ENCODE results near the gene KCNIP4.
"Not testable (repeated sequence)": the region's sequence is repeated elsewhere in the genome, so short reads cannot be mapped to it uniquely, and the experiment has no call there.

KCNIP4 gene

GRCh38 chr4:21385706-21386105 is 562.9 kb downstream of the KCNIP4 start:
- in situ Hi-C loops (cut with HindIII; ENCODE audit: low sequenced_read_pairs): no loop called here

DNA sequence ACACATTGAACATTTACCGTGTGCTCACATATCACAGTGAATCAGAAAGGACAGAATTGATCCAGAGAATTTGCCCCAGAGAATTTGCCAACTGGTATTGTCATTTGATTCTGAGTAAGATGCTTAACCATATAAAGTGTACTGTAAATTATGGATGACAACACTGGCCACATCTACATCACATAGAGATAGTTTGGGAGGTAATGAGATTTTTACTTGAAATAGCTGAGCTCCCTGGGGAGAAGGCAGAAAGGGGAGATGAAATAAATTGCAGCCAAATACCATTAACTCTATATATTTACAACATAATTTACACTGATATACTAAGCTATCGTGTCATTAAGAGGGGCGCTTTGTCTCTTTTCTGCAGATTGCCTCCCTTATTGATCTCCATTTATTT is 564.0 kb downstream of the KCNIP4 start:
- in situ Hi-C loops (cut with HindIII; ENCODE audit: low sequenced_read_pairs): no loop called here

- in situ Hi-C loops (cut with HindIII; ENCODE audit: low sequenced_read_pairs): no loop called here
Measured at GRCh38 chr4:21380861-21381260, 567.7 kb downstream of the KCNIP4 start.

- in situ Hi-C loops (cut with HindIII; ENCODE audit: low sequenced_read_pairs): no loop called here
Measured at GRCh38 chr4:21377046-21377445, 571.5 kb downstream of the KCNIP4 start.

DNA sequence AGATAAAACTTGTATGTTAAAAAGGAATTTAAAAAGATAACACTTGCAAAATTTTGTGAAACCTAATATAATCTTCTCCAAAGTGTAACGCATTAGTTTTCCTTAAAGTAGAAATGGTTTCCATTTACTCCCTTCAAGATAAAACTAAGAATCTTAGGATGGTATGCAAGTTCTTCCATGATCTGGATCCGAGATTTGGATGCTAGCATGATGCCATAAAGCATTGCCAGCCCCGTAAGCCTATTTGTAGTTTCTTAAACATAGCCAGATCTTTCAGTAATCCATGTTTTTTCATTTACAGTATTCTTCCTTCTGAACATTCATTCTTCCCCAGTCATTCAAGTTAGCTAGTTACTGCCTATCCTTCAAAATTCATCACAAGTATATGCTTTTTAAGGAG is 572.4 kb downstream of the KCNIP4 start:
- in situ Hi-C loops (cut with HindIII; ENCODE audit: low sequenced_read_pairs): no loop called here

DNA sequence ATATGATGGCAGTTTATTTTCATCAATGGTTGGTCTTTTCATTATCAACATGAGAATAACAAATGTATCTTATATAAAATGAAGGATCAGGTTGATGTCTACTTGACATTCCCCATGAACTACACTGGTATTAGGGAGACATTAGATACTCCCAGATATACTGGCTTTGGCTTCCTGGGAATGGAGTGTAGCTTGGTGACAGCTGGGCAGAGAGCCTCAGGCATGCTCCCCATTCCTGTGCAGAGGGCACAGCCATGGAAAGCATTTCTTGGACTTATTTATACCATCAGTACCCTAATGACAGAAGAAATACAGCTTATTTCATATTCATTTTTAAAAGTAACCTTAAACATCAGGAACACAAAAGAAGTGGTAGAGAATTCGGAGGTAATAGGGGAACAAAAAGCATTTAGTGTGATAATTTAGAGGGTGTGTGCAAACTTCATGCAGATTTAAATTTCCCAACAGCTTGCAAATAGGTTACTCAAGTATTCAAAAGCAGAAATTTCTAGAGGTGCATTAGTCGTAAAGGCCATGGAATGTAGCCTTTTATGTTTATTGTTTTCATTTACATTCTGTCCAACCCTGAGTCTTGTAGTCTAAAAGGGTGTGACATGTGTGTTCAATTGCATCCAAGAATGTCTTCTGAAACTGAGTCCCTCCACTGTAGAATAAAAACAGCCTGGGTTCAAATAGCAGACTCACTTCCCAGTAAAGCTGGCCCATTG is 573.8 kb downstream of the KCNIP4 start:
- in situ Hi-C loops (cut with HindIII; ENCODE audit: low sequenced_read_pairs): no loop called here

- in situ Hi-C loops (cut with HindIII; ENCODE audit: low sequenced_read_pairs): no loop called here
Measured at GRCh38 chr4:21367567-21367966, 581.0 kb downstream of the KCNIP4 start.

DNA sequence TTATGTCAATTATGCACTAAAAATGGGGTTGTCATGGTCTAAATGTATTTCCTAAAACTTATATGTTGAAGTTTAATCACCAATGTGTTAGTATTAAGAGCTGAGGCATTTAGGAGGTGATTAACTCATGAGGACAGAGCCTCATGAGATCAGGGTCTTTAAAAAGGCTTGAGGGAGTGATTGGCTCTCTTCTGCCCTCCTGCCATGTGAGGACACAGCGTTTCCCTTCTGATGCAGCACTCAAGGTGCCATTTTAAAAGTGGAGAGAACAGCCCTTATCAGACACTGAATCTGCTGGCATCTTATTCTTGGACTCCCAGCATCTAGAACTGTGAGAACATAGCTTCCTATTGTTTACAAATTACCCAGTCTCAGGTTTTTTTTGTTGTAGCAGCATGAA is 581.7 kb downstream of the KCNIP4 start:
- in situ Hi-C loops (cut with HindIII; ENCODE audit: low sequenced_read_pairs): no loop called here

DNA sequence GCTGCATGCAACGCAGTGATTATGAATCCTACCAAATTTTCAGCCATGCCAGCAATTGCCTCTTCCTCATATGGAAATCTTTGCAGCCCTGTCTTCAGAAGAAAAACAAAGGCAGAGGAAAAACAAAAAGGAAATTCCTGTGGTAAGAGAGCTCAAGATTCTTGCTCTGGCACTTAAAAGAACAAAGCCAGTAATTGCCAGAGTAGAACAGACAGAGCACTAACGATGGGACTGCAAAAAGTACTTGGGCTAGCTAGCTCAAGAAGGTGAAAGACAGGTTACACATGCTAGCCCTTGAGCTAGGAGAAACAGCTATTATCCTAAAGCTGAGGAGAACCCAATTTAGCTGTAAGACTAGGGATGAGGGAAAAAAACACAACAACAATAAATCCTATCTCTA is 582.3 kb downstream of the KCNIP4 start:
- in situ Hi-C loops (cut with HindIII; ENCODE audit: low sequenced_read_pairs): no loop called here

DNA sequence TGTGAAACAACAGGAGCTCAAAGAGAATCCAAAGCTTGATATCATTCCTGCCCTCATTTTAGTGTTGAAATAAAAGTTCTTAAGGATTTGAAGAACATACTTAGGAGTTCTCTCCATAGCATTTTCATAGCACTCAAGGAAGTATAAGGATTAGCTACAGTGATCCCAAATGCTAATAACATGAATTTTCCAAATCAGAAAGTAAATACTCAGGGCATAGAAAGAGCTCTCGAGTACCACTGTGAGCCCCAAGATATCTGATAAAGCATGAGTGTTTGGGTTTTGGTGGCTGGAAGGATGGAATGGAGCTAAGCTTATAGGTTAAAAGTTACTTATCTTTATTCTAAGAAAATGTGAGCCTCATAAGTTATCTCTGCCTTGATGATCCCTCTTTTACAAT is 584.9 kb downstream of the KCNIP4 start:
- in situ Hi-C loops (cut with HindIII; ENCODE audit: low sequenced_read_pairs): no loop called here

DNA sequence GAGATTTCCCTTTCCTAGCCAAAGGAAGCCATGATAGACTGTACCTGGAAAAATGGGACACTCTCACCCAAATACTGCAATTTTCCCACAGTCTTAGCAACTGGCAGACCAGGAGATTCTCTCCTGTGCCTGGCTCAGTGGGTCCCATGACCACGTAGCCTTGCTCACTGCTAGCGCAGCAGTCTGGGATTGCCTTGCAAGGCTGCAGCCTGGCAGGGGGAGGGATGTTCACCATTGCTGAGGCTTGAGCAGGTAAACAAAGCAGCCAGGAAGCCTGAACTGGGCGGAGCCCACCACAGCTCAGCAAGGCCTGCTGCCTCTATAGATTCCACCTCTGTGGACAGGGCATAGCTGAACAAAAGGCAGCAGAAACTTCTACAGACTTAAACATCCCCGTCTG is 596.2 kb downstream of the KCNIP4 start:
- in situ Hi-C loops (cut with HindIII; ENCODE audit: low sequenced_read_pairs): not testable (repeated sequence)

GRCh38 chr4:21347142-21347541 is 601.4 kb downstream of the KCNIP4 start:
- in situ Hi-C loops (cut with HindIII; ENCODE audit: low sequenced_read_pairs): no loop called here

DNA sequence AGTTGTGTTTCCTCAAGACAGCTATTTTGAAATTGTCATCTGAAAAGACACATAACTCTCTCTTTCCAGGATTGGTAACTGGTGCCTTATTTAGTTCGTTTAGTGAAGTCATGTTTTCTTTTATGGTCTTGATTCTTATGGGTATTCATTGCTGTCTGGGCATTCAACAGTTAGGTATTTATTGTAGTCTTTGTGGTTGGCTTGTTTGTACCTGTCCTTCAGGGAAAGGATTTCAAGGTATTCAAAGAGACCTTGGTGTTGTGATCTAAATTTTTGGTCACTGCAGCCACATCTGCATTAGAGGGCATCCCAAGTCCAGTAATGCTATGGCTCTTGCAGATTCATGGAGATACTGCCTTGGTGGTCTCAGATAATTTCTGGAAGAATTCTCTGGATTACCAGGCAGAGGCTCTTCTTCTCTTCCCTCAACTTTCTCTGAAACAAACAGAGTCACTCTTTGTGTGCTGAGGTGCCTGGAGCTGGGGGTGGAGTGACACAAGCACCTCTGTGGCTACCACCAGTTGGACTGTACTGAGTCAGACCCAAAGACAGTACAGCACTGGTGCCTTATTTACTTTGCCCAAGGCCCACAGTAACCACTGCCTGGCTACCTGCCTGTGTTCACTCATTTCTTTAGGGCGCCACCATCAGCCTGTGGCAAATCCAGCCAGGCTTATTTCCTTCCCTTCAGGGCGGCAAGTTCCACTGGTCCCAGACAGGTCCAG is 620.4 kb downstream of the KCNIP4 start:
- in situ Hi-C loops (cut with HindIII; ENCODE audit: low sequenced_read_pairs): no loop called here

GRCh38 chr4:21320034-21320433 is 628.5 kb downstream of the KCNIP4 start:
- in situ Hi-C loops (cut with HindIII; ENCODE audit: low sequenced_read_pairs): no loop called here

GRCh38 chr4:21307709-21308108 is 640.9 kb downstream of the KCNIP4 start:
- in situ Hi-C loops (cut with HindIII; ENCODE audit: low sequenced_read_pairs): no loop called here

GRCh38 chr4:21304540-21304887 is 644.1 kb downstream of the KCNIP4 start:
- in situ Hi-C loops (cut with HindIII; ENCODE audit: low sequenced_read_pairs): no loop called here

GRCh38 chr4:21290562-21290961 is 658.0 kb downstream of the KCNIP4 start:
- in situ Hi-C loops (cut with HindIII; ENCODE audit: low sequenced_read_pairs): no loop called here

GRCh38 chr4:21276046-21276445 is 672.5 kb downstream of the KCNIP4 start:
- in situ Hi-C loops (cut with HindIII; ENCODE audit: low sequenced_read_pairs): no loop called here

- in situ Hi-C loops (cut with HindIII; ENCODE audit: low sequenced_read_pairs): no loop called here
Measured at GRCh38 chr4:21271439-21272052, 677.0 kb downstream of the KCNIP4 start.

DNA sequence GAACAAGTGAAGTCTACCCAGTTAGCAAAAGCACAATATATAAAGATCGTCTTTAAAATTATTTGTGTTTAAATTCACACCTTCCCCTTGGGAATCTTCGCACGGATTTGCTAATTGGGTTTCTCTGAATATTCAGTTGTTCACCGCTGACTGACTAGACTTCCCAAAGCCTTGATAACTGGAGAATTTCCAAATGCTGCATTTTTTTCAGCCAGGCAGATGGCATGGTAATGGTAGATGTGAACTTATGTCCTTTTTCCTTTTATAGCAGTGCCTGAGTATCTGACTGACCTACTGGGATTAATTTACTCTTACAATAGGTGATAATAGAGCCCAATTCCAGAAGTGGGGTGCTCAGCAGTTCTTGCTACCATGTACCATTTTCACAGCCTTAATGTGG is 700.2 kb downstream of the KCNIP4 start:
- in situ Hi-C loops (cut with HindIII; ENCODE audit: low sequenced_read_pairs): no loop called here

DNA sequence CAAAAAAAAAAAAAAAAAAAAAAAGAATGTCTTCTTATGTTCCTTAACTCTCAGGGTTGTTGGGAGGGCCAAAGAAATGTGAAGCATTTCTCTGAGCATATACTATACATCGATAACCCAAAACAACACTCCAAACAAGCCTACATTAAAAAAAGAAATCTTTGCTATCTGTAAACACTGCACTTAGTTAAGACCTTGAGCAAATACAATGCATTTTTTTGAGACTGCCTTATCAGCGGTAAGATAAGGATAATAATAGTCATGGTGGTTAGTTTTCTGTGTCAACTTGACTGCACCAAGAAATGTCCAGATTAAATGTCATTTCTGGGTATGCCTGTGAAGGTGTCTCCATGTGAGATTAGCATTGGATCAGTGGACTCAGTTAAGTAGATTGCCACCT is 706.4 kb downstream of the KCNIP4 start:
- in situ Hi-C loops (cut with HindIII; ENCODE audit: low sequenced_read_pairs): no loop called here

Data from endothelial cell of hepatic sinusoid (primary cell).